ENCODE measurements around the gene YTHDF1. TPM values are rescaled to one million over a fixed set of nuclear protein-coding genes. Genes with fewer than 3 reads are reported as not detected.
A peak's percentile ranks its signal among the peaks of the same experiment; 100 is the strongest.
"Not testable (repeated sequence)": the region's sequence is repeated elsewhere in the genome, so short reads cannot be mapped to it uniquely, and the experiment has no call there.

The YTHDF1 gene
- total RNA-seq, 1 experiment from 2014 or later, result 19.8 TPM

DNA sequence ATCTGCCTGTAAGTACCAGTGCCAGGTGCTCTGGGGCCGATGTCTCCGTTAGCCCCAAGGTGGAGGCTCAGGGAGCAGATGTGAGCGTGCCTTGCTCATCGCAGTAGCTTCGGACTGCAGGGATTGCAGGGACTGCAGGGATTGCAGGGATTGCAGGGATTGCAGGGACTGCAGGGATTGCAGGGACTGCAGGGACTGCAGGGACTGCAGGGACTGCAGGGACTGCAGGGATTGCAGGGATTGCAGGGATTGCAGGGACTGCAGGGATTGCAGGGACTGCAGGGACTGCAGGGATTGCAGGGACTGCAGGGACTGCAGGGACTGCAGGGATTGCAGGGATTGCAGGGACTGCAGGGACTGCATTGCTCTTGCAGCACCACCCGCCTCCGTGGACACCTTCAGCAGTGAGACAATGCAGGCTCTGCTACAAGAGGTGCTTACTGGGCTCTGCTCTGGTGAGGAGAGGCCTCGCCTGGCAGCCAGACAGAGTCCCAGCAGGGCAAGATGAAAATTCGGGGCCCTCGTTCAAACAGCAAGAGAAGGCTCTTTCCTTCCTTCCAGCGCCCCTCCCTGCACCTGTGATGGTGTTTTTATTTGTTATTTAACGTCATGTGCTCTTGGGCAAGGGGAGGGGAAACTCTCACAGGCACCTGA is 5.6 kb upstream of the YTHDF1 start:
- not testable (repeated sequence) for DNase-seq, H3K9me3 ChIP-seq, H3K36me3 ChIP-seq, H3K4me3 ChIP-seq, H3K27me3 ChIP-seq

DNA sequence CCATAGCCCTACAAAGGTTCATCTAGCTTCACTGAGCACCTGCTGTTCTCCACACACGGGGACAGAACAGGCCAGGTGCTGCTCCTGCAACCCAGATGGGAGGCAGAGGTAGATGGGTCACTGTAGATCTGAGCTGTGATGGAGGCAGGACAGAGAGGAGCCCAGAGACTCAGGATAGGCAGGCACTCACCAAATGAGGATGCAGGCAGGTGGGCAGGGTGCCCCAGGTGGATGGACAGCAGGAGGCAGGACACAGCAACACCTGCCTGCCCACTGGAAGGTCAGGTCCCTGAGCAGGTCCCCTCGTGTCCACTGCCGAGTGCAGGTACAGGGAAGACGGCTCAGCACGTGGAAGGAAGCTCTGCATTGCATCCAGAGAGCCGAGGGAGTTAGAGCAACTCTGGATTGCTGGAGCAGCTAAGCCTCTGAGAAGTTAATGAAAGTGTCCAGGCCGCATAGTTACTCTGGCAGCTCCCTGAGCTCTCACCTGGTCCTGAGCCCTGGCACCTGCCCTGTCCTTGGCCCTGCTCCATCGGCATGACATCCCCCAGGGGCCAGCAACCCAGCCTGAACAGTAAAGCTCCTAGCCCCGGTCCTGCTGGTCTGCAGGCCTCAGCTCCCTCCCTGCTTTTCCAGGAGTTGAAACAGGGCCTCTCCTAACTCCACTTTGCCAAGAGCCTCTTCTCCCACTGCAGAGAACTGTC is 4.9 kb upstream of the YTHDF1 start:
- Histone ChIP-seq H3K4me3 (no peak overlapping the region), H3K36me3 (no peaks in the 10 kb centered on the region), H3K9me3 (no peaks in the 10 kb centered on the region), H3K27me3 (no peaks in the 10 kb centered on the region; the same call in 1 of the 2 replicates)
- DNase-seq, result no peak

DNA sequence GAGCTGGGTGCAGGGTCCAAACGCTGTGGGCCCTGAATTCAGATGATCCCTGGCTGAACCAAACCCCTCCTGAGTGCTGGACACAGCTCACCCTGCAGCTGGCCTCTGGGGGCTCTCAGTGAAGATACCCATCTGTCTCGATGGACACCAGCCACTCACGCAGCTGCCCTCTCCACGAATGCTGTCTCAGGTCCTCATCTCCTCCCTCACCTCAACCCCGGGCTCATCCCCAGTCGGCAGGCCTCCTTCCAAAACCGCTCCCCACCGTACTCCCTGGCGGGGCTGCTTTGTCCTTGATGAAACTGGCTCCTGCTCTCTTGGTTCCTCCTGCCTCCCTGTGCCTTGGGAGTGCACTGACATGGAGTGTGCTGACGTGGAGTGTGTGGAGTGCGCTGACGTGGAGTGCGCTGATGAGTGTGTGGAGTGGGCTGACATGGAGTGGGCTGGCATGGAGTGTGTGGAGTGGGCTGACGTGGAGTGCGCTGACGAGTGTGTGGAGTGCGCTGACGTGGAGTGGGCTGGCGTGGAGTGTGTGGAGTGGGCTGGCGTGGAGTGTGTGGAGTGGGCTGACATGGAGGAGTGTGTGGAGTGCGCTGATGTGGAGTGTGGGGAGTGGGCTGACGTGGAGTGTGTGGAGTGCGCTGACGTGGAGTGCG is 4.1 kb upstream of the YTHDF1 start:
- no peaks in the 10 kb centered on the region for H3K9me3 ChIP-seq
- H3K36me3 ChIP-seq, result peaks cover 4% of the 10 kb centered on the region
- DNase-seq, result no peak
- no peak overlapping the region for H3K4me3 ChIP-seq
- no peaks in the 10 kb centered on the region; the same call in 1 of the 2 replicates for H3K27me3 ChIP-seq

DNA sequence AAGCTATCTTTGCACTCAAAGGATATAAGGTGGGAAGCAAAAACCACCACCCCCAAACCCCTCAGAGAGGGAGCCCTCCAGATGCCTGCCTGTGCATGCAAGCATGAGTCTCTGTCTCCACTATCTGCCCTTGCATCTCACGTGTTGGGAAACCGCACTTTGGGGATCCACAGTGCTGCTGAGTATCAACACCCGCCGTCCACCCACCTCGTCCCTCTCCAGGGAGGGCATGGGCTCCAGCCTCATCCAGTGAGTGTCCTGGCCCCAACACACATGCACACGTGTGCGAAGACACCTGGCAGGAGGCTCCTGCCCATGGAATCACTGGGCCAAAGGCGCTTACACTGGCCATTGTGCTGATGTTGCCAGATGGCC is 3.5 kb upstream of the YTHDF1 start:
- DNase-seq, result no peak

DNA sequence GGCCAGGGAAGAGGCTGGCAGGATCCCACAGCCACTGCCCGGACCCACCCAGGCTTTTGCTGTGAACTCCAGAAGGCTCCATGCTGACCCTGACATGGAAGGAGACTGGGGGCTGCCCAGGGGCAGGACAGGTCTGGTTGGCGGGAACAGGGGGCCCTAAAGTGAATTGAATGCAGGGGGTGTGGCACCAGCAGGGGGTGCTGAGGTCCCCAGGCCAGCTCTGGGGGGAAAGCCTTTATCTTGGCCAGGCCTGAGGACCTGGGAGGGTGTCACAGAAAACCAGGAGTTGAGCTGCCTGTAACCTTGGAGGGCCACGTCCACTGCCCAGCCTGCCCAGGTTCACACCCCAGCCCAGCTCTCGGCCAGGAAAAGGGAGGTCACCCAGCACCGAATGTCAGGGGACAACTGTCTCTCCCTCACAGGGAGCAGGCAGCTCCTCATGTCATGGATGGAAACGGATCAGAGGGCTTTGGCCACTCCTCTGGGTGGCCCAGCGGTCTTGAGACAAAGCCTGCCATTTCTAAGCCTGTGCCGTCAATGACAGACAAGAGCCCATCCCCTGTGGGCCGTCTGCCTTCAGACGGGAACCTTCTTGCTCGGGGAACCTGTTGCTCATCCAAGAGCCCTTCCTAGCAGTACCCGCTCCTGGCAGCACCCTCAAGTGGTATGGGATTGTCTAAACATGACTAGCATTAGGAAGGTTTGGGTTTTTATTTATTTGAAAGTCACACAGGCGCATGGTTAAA is 2.9 kb upstream of the YTHDF1 start:
- H3K27me3 ChIP-seq, result no peaks in the 10 kb centered on the region; the same call in 1 of the 2 replicates
- H3K4me3 ChIP-seq, result no peak overlapping the region
- no peak for DNase-seq
- H3K9me3 ChIP-seq, result no peaks in the 10 kb centered on the region
- peaks cover 15% of the 10 kb centered on the region for H3K36me3 ChIP-seq

More for the DNA sequence above, 3.5 kb upstream of the YTHDF1 start:
- Histone ChIP-seq H3K9me3 (no peaks in the 10 kb centered on the region), H3K27me3 (no peaks in the 10 kb centered on the region; the same call in 1 of the 2 replicates), H3K4me3 (no peak overlapping the region), H3K36me3 (peaks cover 10% of the 10 kb centered on the region)

DNA sequence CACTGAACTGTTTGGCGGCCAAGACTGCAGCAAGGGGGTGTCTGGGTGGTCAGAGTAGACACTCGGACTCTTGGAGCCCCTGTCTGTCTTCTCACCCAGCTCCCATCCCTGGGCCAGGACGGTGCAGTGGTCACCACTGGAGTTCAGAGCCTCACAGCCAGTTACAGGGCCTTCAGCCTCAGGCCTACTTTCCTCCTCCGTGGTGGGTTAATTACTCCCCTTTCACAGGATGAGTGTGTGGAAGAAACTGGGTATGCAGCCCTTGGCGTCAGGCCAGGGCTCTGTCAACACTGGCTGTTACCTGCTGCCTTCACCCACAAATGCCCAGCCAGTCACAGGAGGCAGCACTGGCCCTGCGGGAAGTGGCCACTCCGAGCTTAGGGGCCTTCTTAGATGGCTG is 1.8 kb upstream of the YTHDF1 start:
- Histone ChIP-seq H3K27me3 (no peaks in the 10 kb centered on the region; the same call in 1 of the 2 replicates), H3K4me3 (no peak overlapping the region), H3K9me3 (no peaks in the 10 kb centered on the region), H3K36me3 (peaks cover 27% of the 10 kb centered on the region)
- DNase-seq, result no peak

DNA sequence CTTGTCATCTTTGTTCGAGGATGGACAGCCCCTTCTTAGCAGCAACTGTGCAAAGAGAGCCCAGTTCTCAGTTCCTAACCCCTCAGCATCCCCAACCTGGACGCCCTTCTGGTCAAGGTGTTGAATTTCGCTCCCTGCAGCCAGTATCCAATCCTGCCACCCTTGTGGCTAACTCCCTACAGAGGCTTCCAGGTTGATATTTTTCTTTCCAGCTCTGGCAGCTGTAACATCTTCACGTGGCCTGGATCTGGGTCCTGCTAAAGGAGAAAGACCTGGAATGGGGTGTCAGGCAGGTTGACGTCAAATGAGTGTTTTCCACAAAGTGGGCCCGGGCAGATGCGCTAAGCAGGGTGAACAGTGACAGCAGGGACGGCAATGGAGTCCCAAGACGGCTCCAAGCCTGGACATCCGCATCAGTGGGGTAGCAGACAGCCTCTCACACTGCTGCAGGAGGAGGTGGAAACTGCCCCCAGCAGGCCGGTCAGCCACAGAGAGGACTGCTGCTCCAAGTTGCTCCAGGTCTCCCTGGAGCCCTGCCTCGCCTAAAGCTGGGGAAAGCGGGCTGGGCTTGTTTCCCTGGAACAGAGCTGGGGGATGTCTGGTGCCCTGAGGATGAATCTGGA is 1.0 kb upstream of the YTHDF1 start:
- Histone ChIP-seq H3K36me3 (peaks cover 34% of the 10 kb centered on the region), H3K27me3 (no peaks in the 10 kb centered on the region; the same call in 1 of the 2 replicates), H3K4me3 (peak overlapping the region; percentile 92), H3K9me3 (no peaks in the 10 kb centered on the region)
- DNase-seq, result no peak

DNA sequence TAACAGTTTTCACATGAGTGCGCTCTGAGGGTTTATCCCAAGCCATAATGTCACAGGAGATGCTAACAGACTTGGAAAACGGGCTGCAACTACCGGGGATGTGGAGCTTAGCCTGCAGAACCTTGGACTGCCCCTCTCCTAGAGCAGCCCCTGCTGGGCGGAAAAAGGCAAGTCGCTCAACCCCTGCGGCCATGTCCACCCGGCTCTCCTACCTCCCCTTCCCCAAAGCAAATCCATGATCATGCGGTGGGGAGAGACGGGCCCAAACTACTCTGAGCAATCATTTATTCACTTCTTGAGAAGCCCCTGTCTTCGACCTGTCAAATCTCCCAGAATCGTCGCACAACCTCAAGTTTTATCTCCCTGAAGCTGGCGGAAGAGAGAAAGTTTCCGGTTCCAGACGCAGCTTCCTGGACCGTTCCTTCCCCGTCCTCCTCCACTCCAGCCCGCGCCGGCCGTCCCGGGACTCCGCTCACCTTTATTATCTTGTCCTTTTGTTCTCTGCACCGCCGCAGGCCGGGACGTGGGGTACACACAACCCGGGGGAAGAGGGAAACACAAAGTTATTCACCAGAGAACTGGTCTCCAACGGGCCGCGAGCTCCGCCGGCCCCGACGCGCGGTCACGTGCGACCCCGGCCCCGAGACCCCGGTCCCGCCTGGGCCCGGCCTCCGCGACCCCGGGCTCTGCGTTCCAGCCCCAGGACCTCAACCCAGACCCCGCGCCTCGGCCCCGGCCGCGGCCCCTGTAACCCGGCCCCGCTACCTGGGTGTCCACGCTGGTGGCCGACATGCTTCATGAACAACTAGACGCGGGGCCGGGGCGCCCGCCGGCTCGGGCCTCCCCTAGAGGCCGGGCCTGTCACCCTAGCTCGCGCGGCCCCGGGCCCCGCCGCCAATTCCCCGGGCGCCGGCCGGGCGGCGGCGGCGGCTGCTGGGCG is 560 bp downstream of the YTHDF1 start:
- DNase-seq, result peak; percentile 61
- H3K9me3 ChIP-seq, result no peaks in the 10 kb centered on the region
- H3K36me3 ChIP-seq, result peaks cover 50% of the 10 kb centered on the region
- H3K27me3 ChIP-seq, result no peaks in the 10 kb centered on the region
- peak overlapping the region; percentile 92 for H3K4me3 ChIP-seq

DNA sequence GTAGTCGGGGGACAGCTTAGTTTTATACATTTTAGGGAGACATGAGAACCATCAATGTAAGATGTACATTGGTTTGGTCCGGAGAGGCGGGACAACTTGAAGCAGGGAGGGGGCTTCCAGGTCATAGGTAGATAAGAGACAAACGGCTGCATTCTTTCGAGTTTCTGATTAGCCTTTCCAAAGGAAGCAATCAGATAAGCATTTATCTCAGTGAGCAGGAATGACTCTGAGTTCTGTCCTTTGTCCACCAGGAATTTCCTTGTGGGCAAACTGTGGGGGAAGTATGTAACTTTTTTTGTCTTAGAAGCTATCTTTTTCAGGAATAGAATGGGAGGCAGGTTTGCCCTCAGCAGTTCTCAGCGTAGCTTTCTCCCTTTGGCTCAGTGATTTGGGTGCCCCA is 1.4 kb downstream of the YTHDF1 start:
- peaks cover 59% of the 10 kb centered on the region for H3K36me3 ChIP-seq
- H3K4me3 ChIP-seq, result peak overlapping the region; percentile 92
- no peaks in the 10 kb centered on the region for H3K9me3 ChIP-seq
- no peaks in the 10 kb centered on the region for H3K27me3 ChIP-seq
- DNase-seq, result no peak

DNA sequence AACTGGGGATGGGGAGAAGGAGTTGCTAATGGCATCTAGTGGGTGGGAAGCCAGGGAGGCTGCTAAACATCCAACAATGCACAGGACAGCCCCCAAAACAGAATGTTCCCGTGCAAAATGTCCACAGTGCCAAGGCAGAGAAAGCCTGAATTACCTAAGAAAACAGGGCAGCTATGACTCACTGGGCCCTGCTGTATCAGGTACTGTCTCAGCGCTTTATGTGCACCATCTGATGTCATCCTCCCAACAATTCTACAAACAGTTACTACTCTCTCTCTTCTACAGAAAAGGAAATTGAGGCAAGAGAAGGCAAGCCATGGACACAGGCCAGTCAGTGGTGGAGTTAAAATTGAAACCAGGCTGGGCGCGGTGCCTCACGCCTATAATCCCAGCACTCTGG is 3.1 kb downstream of the YTHDF1 start:
- DNase-seq, result no peak
- peaks cover 76% of the 10 kb centered on the region for H3K36me3 ChIP-seq
- H3K9me3 ChIP-seq, result no peaks in the 10 kb centered on the region
- no peak overlapping the region for H3K4me3 ChIP-seq
- H3K27me3 ChIP-seq, result no peaks in the 10 kb centered on the region

DNA sequence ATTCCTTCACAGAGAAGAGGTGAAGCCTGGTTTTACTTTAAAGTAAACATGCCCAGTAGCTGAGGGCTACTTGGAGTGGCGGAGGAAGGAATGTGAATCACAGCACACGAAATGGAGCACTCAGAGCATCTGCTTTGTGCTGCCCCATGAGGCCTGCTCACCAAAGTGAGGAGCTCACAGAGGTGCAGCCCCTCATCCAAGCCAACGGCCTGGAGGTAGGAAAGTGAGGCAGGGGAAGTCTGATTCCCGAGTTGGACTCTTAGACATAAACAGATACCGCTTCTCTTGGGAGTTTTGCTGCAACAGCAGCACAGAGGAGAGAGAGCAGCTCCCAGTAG is 3.6 kb downstream of the YTHDF1 start:
- H3K9me3 ChIP-seq, result no peaks in the 10 kb centered on the region
- H3K4me3 ChIP-seq, result no peak overlapping the region
- no peak for DNase-seq

DNA sequence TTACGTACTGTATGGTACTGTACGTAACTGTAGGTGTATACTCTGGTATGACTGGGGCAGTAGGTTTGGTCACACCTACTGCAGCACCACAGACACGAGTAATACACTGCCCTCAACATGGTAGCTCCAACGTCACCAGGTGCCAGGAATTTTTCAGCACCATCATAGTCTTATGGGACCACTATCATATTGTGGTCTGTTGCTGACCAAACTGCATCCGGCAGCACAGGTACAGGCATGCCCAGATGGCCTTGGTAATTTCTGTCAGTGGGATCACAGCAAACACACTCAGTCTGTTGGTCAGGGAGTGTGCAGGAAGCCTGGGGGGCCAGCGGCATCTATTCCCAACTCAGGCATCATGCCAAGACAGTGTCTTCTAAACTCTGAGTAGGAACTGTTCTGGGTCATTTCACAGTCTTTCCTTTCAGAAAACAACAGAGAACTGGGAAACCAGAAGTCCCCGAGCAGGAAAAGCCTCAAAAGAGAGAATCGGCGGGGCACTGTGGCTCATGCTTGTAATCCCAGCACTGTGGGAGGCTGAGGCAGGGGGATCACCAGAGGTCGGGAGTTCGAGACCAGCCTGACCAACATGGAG is 5.8 kb downstream of the YTHDF1 start:
- DNase-seq, result no peak
- Histone ChIP-seq H3K27me3 (no peaks in the 10 kb centered on the region), H3K9me3 (no peaks in the 10 kb centered on the region), H3K4me3 (no peak overlapping the region), H3K36me3 (peaks cover 99% of the 10 kb centered on the region)

More for the DNA sequence above, 3.6 kb downstream of the YTHDF1 start:
- Histone ChIP-seq H3K36me3 (peaks cover 80% of the 10 kb centered on the region), H3K27me3 (no peaks in the 10 kb centered on the region)

DNA sequence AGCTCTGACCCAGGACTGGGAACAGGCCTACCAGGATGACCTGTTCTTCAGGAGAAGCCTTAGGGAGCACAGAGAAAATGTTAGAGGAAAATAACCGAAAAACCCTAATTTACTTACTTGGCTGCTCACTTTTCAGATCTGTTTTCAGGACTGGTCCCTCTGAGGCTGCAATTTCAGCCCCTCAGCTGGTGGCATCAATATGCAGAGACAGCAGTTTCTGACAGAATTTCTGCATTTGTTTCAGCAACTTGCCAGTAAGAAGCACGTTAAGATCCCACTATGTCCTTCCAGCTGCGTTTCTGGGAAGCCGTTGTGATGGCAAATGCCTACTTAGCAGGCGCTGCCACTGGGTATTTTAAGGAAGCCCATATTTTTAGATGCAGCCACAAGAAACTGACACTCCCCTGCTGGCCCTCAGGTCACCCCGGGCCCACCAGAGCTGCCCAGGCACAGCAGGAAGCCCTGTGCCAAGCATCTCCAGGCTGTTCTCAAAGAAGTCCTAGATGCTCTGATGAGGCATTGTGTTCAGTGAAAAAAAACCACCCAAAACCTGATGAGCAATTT is 7.5 kb downstream of the YTHDF1 start:
- no peak for DNase-seq
- Histone ChIP-seq H3K9me3 (no peaks in the 10 kb centered on the region), H3K36me3 (peaks cover 99% of the 10 kb centered on the region), H3K4me3 (no peak overlapping the region), H3K27me3 (no peaks in the 10 kb centered on the region)

DNA sequence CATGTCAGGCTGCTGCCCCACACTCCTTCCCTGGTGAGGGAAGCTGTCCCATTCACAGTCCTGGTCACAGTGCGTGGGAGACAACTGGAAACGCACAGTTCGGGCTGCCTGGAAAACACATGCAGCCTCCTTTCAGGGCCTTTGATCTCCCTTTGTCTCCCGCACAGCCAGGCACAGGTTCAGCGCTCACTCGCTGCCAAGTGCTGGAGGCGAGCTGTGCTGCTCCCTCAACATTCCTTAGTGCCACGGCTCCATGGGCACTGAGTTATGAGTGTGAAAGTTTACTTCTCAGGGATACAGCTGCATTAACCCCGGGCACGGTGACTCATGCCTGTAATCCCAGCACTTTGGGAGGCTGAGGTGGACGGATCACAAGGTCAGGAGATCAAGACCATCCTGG is 9.1 kb downstream of the YTHDF1 start:
- peaks cover 99% of the 10 kb centered on the region for H3K36me3 ChIP-seq

DNA sequence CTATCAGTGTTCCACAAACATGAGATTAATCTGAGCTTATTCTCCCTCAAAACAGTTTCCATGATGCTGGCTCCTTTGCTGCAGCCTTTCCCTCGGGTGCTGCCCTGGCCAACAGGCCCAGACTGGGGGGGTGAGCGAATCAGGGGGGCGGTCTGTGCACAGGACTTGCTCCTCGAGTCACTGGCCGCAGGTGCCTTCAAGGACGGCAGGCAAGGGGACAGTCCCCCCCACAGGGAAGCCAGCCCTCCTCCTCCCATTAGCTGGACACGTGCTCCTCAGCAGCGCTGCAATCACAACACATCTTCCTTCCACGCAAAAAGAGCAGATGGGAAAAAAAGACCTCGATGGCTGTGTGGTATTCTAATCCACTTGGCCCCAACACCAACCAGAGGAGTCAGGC is 10.0 kb downstream of the YTHDF1 start:
- Histone ChIP-seq H3K36me3 (peaks cover 99% of the 10 kb centered on the region), H3K9me3 (no peaks in the 10 kb centered on the region), H3K27me3 (no peaks in the 10 kb centered on the region), H3K4me3 (no peak overlapping the region)
- DNase-seq, result no peak

More for the DNA sequence above, 9.1 kb downstream of the YTHDF1 start:
- Histone ChIP-seq H3K9me3 (no peaks in the 10 kb centered on the region), H3K27me3 (no peaks in the 10 kb centered on the region), H3K4me3 (no peak overlapping the region)
- peak; percentile 88 for DNase-seq
